Measurements from ENCODE around the gene TDG. TPM values are rescaled to one million over a fixed set of nuclear protein-coding genes. Genes with fewer than 3 reads are reported as not detected.

The TDG gene
- total and polyA plus RNA-seq, 2 donors (not counting 3 experiments of a cell fraction or from before 2014, with no cell fraction given): 17.6 to 36.8 TPM

DNA sequence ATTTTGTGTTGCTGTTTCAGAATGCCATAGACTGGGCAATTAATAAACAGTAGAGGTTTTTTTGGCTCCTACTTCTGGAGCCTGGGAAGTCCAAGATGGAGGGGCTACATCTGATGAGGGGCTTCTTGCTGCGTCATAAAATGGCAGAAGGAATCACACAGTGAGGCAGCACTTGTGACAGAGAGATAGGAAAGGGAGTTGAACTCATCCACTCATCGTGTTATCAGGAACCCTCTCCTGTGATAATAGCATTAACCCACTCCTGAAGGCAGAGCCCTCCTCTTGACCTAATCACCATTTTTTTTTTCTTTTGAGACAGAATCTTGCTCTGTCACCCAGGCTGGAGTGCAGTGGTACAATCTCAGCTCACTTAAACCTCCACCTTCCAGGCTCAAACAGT is 9.7 kb downstream of the TDG start:
- dilution Hi-C loops (cut with MboI; ENCODE audit: extremely low pct_ligation_motif_present, low sequenced_read_pairs): no loop called here
- no peaks in the 10 kb centered on the region for H3K9me1 ChIP-seq (replicated peaks; ENCODE audit: control insufficient read depth, extremely low read depth, insufficient read depth, low read length)
- H2AFZ ChIP-seq (ENCODE audit: low read depth, low read length): no peak overlapping the region
- no peak overlapping the region for H3K4me3 ChIP-seq (replicated peaks in 1 of 3; ENCODE audit: insufficient read depth in 1 of 3, low read depth in 1 of 3, low read length in 3 of 3)
- H3K4me1 ChIP-seq (ENCODE audit: control insufficient read depth, extremely low read depth, insufficient read depth, low read length): no peaks in the 10 kb centered on the region
- H3K9me3 ChIP-seq (replicated peaks; ENCODE audit: control insufficient read depth, insufficient read depth, low read length): no peaks in the 10 kb centered on the region
- no peak overlapping the region for H3K27ac ChIP-seq (ENCODE audit: insufficient read depth, low read depth, low read length)
- DNase-seq (ENCODE audit: low read depth, low spot score): no peak
- TF ChIP-seq JUN (IDR thresholded peaks at IDR 0.05; ENCODE audit: borderline replicate concordance, insufficient read depth, insufficient read length, low read depth): no peak
- no peak for TF ChIP-seq FOS (IDR thresholded peaks at IDR 0.05; ENCODE audit: borderline replicate concordance, insufficient read depth, low read length)
- TF ChIP-seq POLR2AphosphoS5 (IDR thresholded peaks at IDR 0.05; ENCODE audit: insufficient read depth, low read depth, low read length): no peak
- no peak for TF ChIP-seq GATA2 (IDR thresholded peaks at IDR 0.05; ENCODE audit: insufficient read depth, insufficient read length, low read depth, low read length)
- no peak for TF ChIP-seq EZH2 (IDR thresholded peaks at IDR 0.05; ENCODE audit: borderline replicate concordance, low read depth, low read length, severe bottlenecking)
- TF ChIP-seq, protein P1, sequence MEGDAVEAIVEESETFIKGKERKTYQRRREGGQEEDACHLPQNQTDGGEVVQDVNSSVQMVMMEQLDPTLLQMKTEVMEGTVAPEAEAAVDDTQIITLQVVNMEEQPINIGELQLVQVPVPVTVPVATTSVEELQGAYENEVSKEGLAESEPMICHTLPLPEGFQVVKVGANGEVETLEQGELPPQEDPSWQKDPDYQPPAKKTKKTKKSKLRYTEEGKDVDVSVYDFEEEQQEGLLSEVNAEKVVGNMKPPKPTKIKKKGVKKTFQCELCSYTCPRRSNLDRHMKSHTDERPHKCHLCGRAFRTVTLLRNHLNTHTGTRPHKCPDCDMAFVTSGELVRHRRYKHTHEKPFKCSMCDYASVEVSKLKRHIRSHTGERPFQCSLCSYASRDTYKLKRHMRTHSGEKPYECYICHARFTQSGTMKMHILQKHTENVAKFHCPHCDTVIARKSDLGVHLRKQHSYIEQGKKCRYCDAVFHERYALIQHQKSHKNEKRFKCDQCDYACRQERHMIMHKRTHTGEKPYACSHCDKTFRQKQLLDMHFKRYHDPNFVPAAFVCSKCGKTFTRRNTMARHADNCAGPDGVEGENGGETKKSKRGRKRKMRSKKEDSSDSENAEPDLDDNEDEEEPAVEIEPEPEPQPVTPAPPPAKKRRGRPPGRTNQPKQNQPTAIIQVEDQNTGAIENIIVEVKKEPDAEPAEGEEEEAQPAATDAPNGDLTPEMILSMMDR (IDR thresholded peaks at IDR 0.05; ENCODE audit: extremely low read depth in 1 of 2, insufficient read depth in 1 of 2, low read depth in 1 of 2, low read length in 2 of 2): no peak
- TF ChIP-seq POLR2A (IDR thresholded peaks at IDR 0.05; ENCODE audit: low read depth, low read length): no peak
- no peak for TF ChIP-seq MYC (IDR thresholded peaks at IDR 0.05; ENCODE audit: low read depth, low read length)
- TF ChIP-seq, protein P2, sequence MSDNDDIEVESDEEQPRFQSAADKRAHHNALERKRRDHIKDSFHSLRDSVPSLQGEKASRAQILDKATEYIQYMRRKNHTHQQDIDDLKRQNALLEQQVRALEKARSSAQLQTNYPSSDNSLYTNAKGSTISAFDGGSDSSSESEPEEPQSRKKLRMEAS (IDR thresholded peaks at IDR 0.05; ENCODE audit: insufficient read depth, insufficient read length): no peak
- FAIRE-seq: no peak
- H3K36me3 ChIP-seq (ENCODE audit: control insufficient read depth in 2 of 2, extremely low read depth in 1 of 2, insufficient read depth in 2 of 2, low read length in 2 of 2): peaks cover 9 to 12% of the 10 kb centered on the region in 2 experiments
- ChIA-PET CTCF (no interaction called here), POLR2A (no interaction called here)
- no peak overlapping the region for H3K4me2 ChIP-seq (ENCODE audit: insufficient read depth, low read length)
- H3K27me3 ChIP-seq (ENCODE audit: control insufficient read depth in 2 of 2, insufficient read depth in 2 of 2, low read length in 2 of 2): no peaks in the 10 kb centered on the region
- BruUV-seq (replicated peaks): no TSS peak
- intact Hi-C loops (cut with micrococcal nuclease): no loop called here
- H3K9ac ChIP-seq (replicated peaks; ENCODE audit: extremely low read depth, insufficient read depth, low read length): no peak overlapping the region
- H4K20me1 ChIP-seq (replicated peaks; ENCODE audit: control insufficient read depth, extremely low read depth, insufficient read depth, low read length): peaks cover 2% of the 10 kb centered on the region
- H3K79me2 ChIP-seq (ENCODE audit: control insufficient read depth, insufficient read depth, low read length): peaks cover 73% of the 10 kb centered on the region

Data from endothelial cell of umbilical vein (primary cell).